HG03571 (cell line): ENCODE results near the gene NBPF26.
"Not testable (repeated sequence)": the region's sequence is repeated elsewhere in the genome, so short reads cannot be mapped to it uniquely, and the experiment has no call there.

Experiments
- ATAC-seq: cut with Tn5 transposase; IDR thresholded peaks from one replicate; pipeline ENCODE4 v1.9.1; 2021; ENCODE audit not compliant: unreplicated experiment

The NBPF26 gene

GRCh38 chr1:120723715-120724402 is at the start of gene NBPF26:
Gene NBPF26, plus strand, starts transcription at chr1:120723945.
- ATAC-seq: not testable (repeated sequence)

DNA sequence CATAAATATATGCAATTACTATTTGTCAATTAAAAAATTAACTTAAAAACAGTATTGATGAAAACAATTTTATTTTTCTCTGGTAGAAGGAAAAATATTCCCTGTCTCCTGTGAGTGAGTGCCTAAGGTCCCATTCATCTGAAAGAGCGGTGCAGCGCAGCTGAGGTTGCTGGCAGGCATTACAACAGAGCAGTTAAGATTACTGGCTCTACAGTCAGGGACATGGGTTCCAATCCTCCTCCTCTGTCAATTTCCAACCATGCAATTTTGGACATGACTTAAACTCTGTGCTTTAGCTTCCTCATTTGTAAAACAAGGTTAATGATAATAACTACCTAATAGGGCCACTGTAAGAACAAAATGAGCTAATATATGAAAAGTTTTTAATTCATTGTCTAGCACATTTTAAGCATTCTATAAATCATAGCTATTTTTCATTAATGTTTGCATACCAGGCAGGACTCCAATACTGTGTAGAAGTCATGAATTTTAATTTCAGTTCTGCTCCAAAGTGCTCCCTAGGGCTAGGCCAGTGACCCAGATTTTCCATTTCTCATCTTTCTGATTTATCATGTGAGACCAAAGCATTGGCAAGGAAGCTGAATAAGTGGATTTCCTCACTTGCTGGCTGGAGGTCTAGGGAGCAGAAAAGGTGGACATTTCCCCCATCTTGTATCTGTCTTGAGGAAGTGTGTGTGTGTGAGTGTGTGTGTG is 43.5 kb upstream of the NBPF26 start:
- ATAC-seq: not testable (repeated sequence)

DNA sequence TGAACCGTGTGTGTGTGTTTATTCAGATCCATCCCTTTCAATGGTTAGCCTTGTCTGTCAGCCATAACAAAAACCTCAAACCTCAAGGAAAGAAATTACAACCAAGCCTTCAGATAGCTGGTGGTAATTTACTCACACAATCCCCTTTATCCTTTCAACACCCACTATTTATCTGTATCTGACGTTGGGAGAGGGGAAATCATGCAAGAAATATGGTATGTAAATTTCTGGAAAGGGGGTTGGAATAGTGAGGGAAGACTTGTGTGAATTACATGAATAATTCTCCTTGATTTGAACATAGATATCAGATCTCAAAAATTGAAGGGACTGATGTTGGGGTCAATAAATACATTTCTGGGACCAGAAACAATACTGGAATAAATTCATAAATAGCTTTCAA is 42.8 kb upstream of the NBPF26 start:
- ATAC-seq: not testable (repeated sequence)

DNA sequence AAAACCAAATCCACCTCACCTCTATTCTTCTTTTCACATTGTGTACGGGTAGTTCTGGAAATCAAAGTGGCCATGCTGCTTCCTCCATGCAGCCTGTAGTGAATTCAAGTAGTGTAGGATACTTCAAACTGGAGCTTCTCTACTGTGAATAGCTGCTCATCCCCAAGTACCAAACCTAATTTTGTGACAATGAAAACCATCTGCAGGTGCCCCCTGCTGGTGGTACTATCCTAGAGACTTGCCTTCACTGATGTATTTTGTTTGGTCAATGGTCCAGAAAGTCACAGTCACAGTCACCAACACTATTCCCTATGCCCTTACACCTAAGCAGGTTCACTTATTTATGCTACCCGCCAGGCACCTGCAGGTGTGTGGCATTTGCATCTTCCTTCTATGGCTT is 39.3 kb upstream of the NBPF26 start:
- ATAC-seq: not testable (repeated sequence)

DNA sequence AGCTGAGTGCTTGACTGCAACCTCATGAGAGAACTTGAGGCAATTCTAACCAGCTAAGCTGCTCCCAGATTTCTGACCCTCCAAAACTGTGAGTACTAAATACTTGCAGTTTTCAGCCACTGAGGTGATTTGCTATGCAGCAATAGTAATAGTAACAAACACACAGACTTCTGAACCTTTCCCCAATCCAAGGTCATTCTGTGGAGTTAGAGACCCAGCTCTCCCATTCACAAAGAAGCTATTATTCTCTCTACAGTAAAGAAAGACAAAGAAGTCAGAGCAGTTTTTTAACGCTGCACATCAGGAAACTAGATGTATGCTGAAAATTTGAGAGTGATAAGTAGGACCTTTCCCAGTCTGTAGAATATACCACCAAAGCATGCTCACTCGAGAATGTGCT is 38.1 kb upstream of the NBPF26 start:
- ATAC-seq: not testable (repeated sequence)

- not testable (repeated sequence) for ATAC-seq
Measured at GRCh38 chr1:120687250-120687649, 36.5 kb upstream of the NBPF26 start.

DNA sequence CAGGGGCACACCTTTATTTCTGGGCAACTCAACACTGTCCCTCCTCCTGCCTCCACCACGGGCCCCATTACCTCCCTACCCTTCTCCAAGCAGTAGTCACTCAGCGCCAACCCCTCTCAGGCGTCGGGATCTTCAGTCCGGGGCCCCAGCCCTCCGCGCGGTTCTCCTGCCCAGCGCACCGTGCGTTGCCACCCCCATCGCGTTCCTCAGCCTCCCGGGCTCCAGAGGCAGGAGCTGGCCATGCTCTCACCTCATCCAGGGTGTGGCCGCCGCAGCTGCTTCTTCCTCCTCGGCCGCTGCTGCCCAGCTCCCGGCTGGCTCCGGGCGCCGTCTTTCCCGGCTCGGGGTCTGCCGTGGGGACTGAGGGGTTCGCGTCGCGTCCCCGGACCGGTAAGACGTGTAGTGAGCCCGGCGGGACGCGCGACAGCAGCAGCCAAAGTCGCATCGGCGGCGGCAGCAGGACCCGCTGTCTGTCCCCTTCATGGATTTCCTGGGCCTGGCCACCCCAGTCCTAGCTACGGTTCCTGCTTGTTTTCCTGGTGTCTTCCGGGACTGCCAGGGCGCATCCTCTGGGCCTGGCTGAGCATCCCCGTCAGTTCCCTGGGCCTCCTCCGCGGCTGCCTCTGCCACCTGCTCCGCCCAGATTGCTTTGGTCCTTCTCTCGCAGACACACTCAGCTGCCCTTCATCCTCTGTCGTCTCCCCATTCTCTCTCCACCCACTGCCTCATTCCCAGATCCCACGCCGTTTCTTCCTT is 22.8 kb upstream of the NBPF26 start:
- ATAC-seq: not testable (repeated sequence)

GRCh38 chr1:120723358-120723714 is 409 bp upstream of the NBPF26 start:
- ATAC-seq: not testable (repeated sequence)

- not testable (repeated sequence) for ATAC-seq
Measured at GRCh38 chr1:120724507-120724906, 762 bp downstream of the NBPF26 start.

- ATAC-seq: not testable (repeated sequence)
Measured at GRCh38 chr1:120728811-120729210, 5.1 kb downstream of the NBPF26 start.

- ATAC-seq: not testable (repeated sequence)
Measured at GRCh38 chr1:120769090-120769489, 45.3 kb downstream of the NBPF26 start.

DNA sequence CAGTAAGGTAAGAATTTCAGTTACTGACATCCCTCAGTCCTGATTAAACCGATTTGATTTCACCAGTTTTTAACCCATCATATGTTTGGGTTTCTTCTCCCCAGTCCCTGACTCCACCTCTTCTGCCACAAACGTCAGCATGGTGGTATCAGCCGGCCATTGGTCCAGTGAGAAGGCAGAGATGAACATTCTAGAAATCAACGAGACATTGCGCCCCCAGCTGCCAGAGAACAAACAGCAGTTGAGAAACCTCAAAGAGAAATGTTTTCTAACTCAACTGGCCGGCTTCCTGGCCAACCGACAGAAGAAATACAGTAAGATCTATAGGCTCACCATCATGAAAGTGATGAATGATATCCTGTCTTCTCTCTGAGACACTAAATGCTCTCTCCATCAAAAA is 81.7 kb downstream of the NBPF26 start:
- not testable (repeated sequence) for ATAC-seq

- not testable (repeated sequence) for ATAC-seq
Measured at GRCh38 chr1:120811822-120812221, 88.1 kb downstream of the NBPF26 start.

DNA sequence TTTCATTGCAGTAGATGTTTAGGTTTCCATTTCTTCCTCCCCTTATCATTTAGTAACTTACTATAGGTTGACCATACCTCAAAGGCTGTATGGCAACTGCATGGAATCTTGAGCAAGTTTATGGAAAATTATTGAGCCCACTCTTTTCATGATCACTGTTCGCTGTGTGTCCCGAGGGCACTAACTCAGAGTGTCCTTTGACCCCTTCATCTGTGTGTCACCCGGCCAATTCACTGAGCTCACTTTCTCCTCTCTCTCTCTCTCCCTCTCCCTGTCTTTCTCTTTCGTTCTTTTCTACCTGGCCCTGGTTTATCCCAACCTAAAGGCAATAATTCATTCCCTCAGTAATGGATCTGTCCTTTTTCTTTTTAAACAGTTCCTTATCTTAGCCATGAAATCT is 101.3 kb downstream of the NBPF26 start:
- ATAC-seq: not testable (repeated sequence)

DNA sequence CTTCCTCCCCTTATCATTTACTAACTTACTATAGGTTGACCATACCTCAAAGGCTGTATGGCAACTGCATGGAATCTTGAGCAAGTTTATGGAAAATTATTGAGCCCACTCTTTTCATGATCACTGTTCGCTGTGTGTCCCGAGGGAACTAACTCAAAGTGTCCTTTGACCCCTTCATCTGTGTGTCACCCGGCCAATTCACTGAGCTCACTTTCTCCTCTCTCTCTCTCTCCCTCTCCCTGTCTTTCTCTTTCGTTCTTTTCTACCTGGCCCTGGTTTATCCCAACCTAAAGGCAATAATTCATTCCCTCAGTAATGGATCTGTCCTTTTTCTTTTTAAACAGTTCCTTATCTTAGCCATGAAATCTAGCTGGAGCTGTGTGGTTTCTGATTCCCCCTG is 102.9 kb downstream of the NBPF26 start:
- not testable (repeated sequence) for ATAC-seq

- not testable (repeated sequence) for ATAC-seq
Measured at GRCh38 chr1:120844186-120844944, 120.6 kb downstream of the NBPF26 start.

- ATAC-seq: not testable (repeated sequence)
Measured at GRCh38 chr1:120844945-120845330, 121.2 kb downstream of the NBPF26 start.

DNA sequence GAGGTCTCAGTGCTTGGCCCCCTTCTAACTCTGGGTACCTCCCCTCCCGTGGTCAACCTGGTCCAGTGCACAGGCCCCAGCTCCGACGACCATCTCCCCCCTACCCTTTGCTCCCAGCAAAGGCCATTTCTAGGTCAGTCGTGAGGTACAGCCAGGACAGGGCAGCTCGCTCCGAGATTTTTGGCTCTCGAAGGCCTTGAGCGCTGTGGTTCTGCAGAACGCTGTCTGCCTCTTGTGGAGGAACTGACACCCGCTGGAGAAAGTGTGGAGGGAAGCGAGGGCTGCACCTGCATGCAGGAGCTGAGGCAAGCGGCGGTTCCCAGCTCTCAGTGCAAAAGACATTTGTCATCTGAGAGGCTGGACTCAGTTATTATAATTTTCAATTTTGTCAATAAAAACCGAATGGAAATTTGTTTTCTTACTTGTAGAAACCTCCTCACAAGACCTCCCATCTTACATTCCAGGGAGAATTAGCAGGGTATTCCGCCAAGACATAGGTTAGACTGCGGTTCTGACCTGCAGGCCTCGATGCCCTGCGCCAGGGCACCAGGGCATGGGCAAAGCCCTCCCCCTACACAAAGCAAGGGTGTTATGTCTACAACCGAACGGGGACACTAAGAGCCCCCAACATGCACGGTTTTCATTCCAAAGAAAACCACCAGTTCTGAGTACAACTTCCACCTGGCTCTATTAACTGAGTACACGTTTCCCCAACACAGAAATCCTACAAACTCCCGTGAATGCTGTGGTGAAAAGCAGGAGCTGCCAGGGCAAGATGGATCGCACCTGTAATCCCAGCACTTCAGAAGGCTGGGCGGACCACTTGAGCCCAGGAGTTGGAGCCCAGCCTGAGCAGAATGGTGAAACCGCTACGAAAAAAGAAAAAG is 125.9 kb downstream of the NBPF26 start:
- peak; percentile 10 for ATAC-seq

- not testable (repeated sequence) for ATAC-seq
Measured at GRCh38 chr1:120850287-120850536, 126.5 kb downstream of the NBPF26 start.
